Neural cell (in vitro differentiated cells): ENCODE measurements around the gene DCDC2. TPM values are rescaled to one million over a fixed set of nuclear protein-coding genes. Genes with fewer than 3 reads are reported as not detected.
"Not testable (repeated sequence)": the region's sequence is repeated elsewhere in the genome, so short reads cannot be mapped to it uniquely, and the experiment has no call there.

Experiments used
- H2AFZ ChIP-seq: fragments of 200-600, 300-800 bp; sonication (generic), shearing (Covaris generic); 2 replicates; pipeline ENCODE4 v1.6.0; 2014; ENCODE audit warnings: low read depth, mild to moderate bottlenecking, antibody characterized with exemption, low read length, moderate library complexity
- H3F3A ChIP-seq: fragments of 200-600 bp; shearing (Covaris generic); 2 replicates; pipeline ENCODE4 v1.6.1; 2016; ENCODE audit warnings: mild to moderate bottlenecking, moderate library complexity, mixed read lengths, antibody characterized with exemption, low read length; ENCODE audit not compliant: insufficient read depth, poor library complexity, severe bottlenecking
- H3K27ac ChIP-seq: fragments of 200-600, 300-800 bp; sonication (generic), shearing (Covaris generic); 2 replicates; pipeline ENCODE4 v1.5.1; 2014; ENCODE audit warnings: mild to moderate bottlenecking, low read length, moderate library complexity
- H3K27me3 ChIP-seq: fragments of 300-800, 200-600 bp; sonication (generic), shearing (Covaris generic); 2 replicates; pipeline ENCODE4 v1.6.0; 2014; ENCODE audit warnings: mild to moderate bottlenecking, low read depth, low read length, moderate library complexity; ENCODE audit not compliant: insufficient read depth
- H3K36me3 ChIP-seq: fragments of 300-800, 200-600 bp; sonication (generic), shearing (Covaris generic); 2 replicates; pipeline ENCODE4 v1.5.1; 2014; ENCODE audit warnings: mild to moderate bottlenecking, antibody characterized with exemption, low read length, moderate library complexity; ENCODE audit not compliant: insufficient read depth
- H3K4me2 ChIP-seq: fragments of 300-800, 200-600 bp; sonication (generic), shearing (Covaris generic); 2 replicates; pipeline ENCODE4 v1.6.0; 2014; ENCODE audit warnings: mild to moderate bottlenecking, low read length
- H3K4me3 ChIP-seq: fragments of 300-800, 200-600 bp; sonication (generic), shearing (Covaris generic); 2 replicates; pipeline ENCODE4 v1.5.1; 2014; ENCODE audit warnings: mild to moderate bottlenecking, low read length, moderate library complexity
- H3K79me2 ChIP-seq: fragments of 200-600 bp; shearing (Covaris generic); replicated peaks from 2 replicates; pipeline ENCODE4 v1.6.0; 2014; ENCODE audit warnings: mild to moderate bottlenecking, low read length, moderate library complexity; ENCODE audit not compliant: insufficient read depth
- H3K9ac ChIP-seq: fragments of 300-800, 200-600 bp; sonication (generic), shearing (Covaris generic); 2 replicates; pipeline ENCODE4 v1.6.1; 2016; ENCODE audit warnings: mild to moderate bottlenecking, low read length, mixed read lengths
- H3K9me2 ChIP-seq: fragments of 200-600 bp; shearing (Covaris generic); 2 replicates; pipeline ENCODE4 v1.6.1; 2016; ENCODE audit warnings: mild to moderate bottlenecking, low read length, mixed read lengths; ENCODE audit not compliant: insufficient read depth
- H3K9me3 ChIP-seq: fragments of 200-600, 300-800 bp; sonication (generic), shearing (Covaris generic); 2 replicates; pipeline ENCODE4 v1.6.1; 2016; ENCODE audit warnings: mild to moderate bottlenecking, mixed run types, low read length, moderate library complexity, mixed read lengths
- H4K20me1 ChIP-seq: fragments of 200-600 bp; shearing (Covaris generic); 2 replicates; pipeline ENCODE4 v1.6.1; 2016; ENCODE audit warnings: mild to moderate bottlenecking, mixed run types; ENCODE audit not compliant: insufficient read depth
- CTCF ChIP-seq: fragments of 450-650 bp; IDR thresholded peaks from 2 replicates; pipeline ENCODE4 v1.5.1; 2014; ENCODE audit warnings: antibody characterized with exemption, mild to moderate bottlenecking, moderate library complexity; ENCODE audit not compliant: poor library complexity, severe bottlenecking
- EP300 ChIP-seq: fragments of 450-650 bp; conservative IDR thresholded peaks from 2 replicates; pipeline ENCODE4 v1.6.1; 2014; ENCODE audit warnings: antibody characterized with exemption, mild to moderate bottlenecking, moderate library complexity; ENCODE audit not compliant: poor library complexity, severe bottlenecking
- EZH2 ChIP-seq: fragments of 200-600, 300-800 bp; shearing (Covaris generic), sonication (generic); IDR thresholded peaks from 2 replicates; pipeline ENCODE4 v1.6.1; 2014; ENCODE audit warnings: antibody characterized with exemption, low read length, borderline replicate concordance, mild to moderate bottlenecking; ENCODE audit not compliant: insufficient read depth, poor library complexity, severe bottlenecking
- POLR2AphosphoS5 ChIP-seq: IDR thresholded peaks from 2 replicates; pipeline ENCODE4 v1.6.1; 2012
- RAD21 ChIP-seq: fragments of 450-650 bp; conservative IDR thresholded peaks from 2 replicates; pipeline ENCODE4 v1.6.1; 2014; ENCODE audit warnings: antibody characterized with exemption, mild to moderate bottlenecking, moderate library complexity
- REST ChIP-seq: IDR thresholded peaks from 2 replicates; pipeline ENCODE4 v1.6.1; 2012; ENCODE audit warnings: borderline replicate concordance
- SMC3 ChIP-seq: fragments of 450-650 bp; conservative IDR thresholded peaks from 2 replicates; pipeline ENCODE4 v1.6.1; 2014; ENCODE audit warnings: antibody characterized with exemption, mild to moderate bottlenecking, moderate library complexity; ENCODE audit not compliant: poor library complexity
- TAF1 ChIP-seq: IDR thresholded peaks from 2 replicates; pipeline ENCODE4 v1.6.1; 2012; ENCODE audit warnings: low read depth
- polyA plus RNA-seq: library from polyadenylated mRNA; depleted of rRNA; stranded (reverse); fragments of >200 nt; gene quantifications from 2 replicates; pipeline ENCODE4 v1.2.3, GENCODE V29; 2014

DCDC2 gene
- polyA plus RNA-seq, 1 donor from 2014 or later = 0.57 TPM

GRCh38 chr6:24205020-24205492 is 152.8 kb downstream of the DCDC2 start:
- Histone ChIP-seq H3K79me2 (no peaks in the 10 kb centered on the region), H3K9me3 (no peaks in the 10 kb centered on the region), H3K9me2 (no peaks in the 10 kb centered on the region), H3K4me3 (no peak overlapping the region), H2AFZ (no peak overlapping the region), H3K4me2 (no peak overlapping the region), H3K36me3 (no peaks in the 10 kb centered on the region), H3K27ac (no peak overlapping the region), H3K9ac (peak overlapping the region; percentile 2), H4K20me1 (no peaks in the 10 kb centered on the region), H3F3A (no peaks in the 10 kb centered on the region), H3K27me3 (no peaks in the 10 kb centered on the region)
- TF ChIP-seq POLR2AphosphoS5 (no peak), RAD21 (peak; percentile 98), CTCF (peak; percentile 95), EP300 (no peak), SMC3 (peak; percentile 96), TAF1 (no peak)

GRCh38 chr6:24204113-24204512 is 153.7 kb downstream of the DCDC2 start:
- not testable (repeated sequence) for H3K27me3 ChIP-seq, H3K9me2 ChIP-seq, H3K9me3 ChIP-seq, H2AFZ ChIP-seq, H3K79me2 ChIP-seq, H3K4me2 ChIP-seq, H3K36me3 ChIP-seq, H3K9ac ChIP-seq, H4K20me1 ChIP-seq, H3F3A ChIP-seq, H3K4me3 ChIP-seq, H3K27ac ChIP-seq

GRCh38 chr6:24197892-24198291 is 160.0 kb downstream of the DCDC2 start:
- H3K27ac ChIP-seq = no peak overlapping the region
- no peak overlapping the region for H3K9ac ChIP-seq
- no peaks in the 10 kb centered on the region for H3K36me3 ChIP-seq
- no peak overlapping the region for H3K4me3 ChIP-seq
- H3K4me2 ChIP-seq = no peak overlapping the region
- H3K79me2 ChIP-seq = no peaks in the 10 kb centered on the region
- H4K20me1 ChIP-seq = no peaks in the 10 kb centered on the region
- H2AFZ ChIP-seq = no peak overlapping the region
- no peaks in the 10 kb centered on the region for H3K27me3 ChIP-seq
- H3K9me3 ChIP-seq = no peaks in the 10 kb centered on the region
- no peaks in the 10 kb centered on the region for H3F3A ChIP-seq
- TF ChIP-seq REST = no peak
- no peak for TF ChIP-seq SMC3
- TF ChIP-seq EZH2 = no peak
- TF ChIP-seq EP300 = no peak
- no peak for TF ChIP-seq TAF1
- H3K9me2 ChIP-seq = no peaks in the 10 kb centered on the region
